HPDE6-E6E7 (cell line): ENCODE results near the gene BMPR1B.
"Not testable (repeated sequence)": the region's sequence is repeated elsewhere in the genome, so short reads cannot be mapped to it uniquely, and the experiment has no call there.

ENCODE experiments used
- DNase-seq: peaks from one replicate; pipeline ENCODE4 v3.0.0; 2011; ENCODE audit warnings: missing footprints; ENCODE audit errors: extremely low spot score

Gene BMPR1B

GRCh38 chr4:95087657-95088455 lies 330.1 kb downstream of the BMPR1B start:
- no peak for DNase-seq

DNA sequence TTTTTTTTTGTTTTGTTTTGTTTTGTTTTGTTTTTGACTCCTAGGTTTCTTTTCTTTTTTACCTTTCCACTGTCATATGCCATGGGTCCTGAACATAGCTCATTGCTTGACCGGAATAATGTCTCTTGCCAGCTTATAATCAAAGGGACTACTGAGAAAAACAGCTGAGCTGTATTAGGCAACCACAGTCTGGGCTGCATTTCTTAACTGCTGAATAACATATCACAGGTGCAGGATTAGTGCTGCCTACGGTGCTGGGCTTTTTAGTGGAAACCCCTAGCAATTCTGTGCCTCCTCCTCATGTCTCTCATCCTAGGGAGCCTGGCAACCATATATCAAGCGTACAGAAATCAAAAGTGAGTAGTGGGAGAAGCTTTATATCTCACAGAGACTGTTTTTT lies 333.5 kb downstream of the BMPR1B start:
- DNase-seq = no peak

DNA sequence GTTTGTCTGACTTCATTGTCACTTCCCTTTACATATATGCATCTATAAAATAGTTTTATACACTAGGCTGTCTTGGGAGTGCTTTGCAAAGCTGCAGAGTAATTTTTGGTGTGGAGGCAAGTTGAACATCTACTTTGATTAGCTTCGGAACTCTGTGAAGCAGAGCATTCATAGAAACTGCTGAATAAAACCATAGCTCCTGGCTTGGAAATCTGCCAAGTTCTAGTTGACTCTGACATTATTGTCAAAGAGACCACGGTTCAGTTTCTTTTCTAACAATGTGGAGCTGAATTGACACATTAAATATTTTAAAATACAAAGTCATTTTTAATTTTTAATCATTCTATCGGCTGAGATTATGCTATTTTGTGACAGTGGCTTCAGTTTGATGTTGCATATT lies 335.0 kb downstream of the BMPR1B start:
- no peak for DNase-seq

- no peak for DNase-seq
These were observed 335.7 kb downstream of the BMPR1B start for GRCh38 chr4:95093460-95093859.

GRCh38 chr4:95093936-95094929 lies 336.5 kb downstream of the BMPR1B start:
- no peak for DNase-seq

- DNase-seq = no peak
These were observed 337.7 kb downstream of the BMPR1B start for GRCh38 chr4:95095348-95095974.

DNA sequence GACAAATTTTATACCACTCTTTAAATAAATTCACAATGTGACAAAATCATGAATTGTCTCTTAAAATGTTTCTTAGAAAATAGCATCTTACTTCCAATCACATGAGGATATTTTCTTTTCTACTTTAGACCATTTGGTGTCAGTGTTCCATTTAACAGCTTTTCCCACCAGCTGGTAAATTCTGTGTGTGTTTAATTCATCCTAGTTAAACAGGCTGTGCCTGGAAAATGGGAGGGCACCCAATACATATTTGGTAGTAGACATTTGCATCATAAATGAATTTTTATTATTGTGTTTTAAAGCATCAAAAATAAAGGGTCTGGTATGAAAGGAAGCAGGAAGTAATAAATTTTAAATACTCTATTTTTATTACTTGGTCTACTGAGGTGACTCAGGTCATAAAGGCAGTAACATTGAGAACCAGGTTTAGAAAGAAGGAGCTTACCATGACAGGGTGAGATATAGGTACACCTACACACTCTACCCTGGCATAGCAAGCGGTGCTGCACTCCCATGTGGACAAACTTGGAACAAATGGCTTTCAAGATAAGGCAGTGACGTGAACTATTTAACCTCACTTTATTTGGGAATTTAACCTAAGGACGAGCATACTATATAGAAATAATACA lies 344.5 kb downstream of the BMPR1B start:
- no peak for DNase-seq

DNA sequence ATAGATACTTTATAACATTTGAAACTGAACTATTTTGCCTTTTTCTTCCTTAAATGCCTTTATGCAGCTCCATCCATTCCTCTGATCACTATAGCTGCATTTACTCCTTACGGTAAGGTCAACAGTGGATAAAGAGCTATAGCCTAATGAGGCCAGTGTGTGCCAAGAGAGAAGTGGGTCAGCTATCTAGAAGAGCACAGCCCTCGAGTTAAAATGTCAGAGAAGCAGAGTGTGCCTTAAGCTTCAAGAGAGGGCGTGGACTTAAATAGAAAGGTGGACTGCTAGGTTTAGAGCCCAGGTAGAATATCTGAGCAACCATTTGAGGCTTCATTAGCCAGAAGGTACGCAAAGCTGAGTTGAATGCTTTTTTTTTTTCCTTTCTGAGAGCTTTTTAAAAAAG lies 347.4 kb downstream of the BMPR1B start:
- DNase-seq = no peak

GRCh38 chr4:95105983-95106382 lies 348.2 kb downstream of the BMPR1B start:
- DNase-seq = no peak

- no peak for DNase-seq
These were observed 348.7 kb downstream of the BMPR1B start for GRCh38 chr4:95106408-95106928.

GRCh38 chr4:95107004-95107403 lies 349.2 kb downstream of the BMPR1B start:
- no peak for DNase-seq

DNA sequence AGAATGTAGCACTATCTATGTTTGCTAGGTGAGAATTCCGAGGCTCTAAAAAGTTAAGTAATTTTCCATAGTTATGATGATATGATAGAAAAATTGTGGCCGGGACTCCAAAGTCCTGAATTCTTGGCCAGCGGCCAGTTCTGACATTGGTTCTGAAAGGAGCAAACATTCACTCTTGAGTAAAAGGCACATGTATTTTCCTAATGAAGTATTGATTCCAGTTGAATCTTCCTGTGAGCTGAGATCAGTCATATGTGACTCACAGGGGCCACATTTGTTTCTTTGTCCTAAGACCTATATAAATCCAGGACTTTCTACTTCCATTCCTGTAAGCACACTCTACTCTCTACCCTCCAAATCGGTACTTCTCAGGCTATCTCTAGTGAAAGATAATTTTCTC lies 349.9 kb downstream of the BMPR1B start:
- DNase-seq = no peak

DNA sequence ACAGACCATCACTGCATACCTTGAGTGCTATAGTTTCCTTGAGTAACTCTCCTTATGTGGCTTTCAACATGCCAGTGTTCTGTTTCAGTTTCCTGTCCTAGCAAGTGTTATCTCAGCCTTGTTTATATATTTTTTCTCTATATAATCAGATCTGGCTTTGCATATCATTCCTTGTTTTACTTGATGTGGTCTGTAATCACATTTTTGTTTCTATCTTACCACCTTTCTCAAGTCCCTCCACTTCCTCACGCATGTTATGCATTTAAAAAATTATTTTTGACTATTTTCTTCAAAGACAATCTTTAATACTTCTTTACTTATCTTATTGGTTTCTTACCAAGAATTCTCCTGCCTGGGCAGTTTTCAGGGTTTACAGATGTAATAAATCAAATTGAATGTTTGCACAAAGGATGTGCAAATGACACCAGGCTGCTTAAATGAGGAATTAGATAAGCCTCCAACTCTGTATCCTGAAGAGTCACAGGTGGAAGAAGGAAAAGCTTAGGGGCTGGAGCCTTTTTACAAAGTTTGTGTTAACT lies 351.2 kb downstream of the BMPR1B start:
- no peak for DNase-seq

GRCh38 chr4:95114521-95114920 lies 356.8 kb downstream of the BMPR1B start:
- DNase-seq = no peak

GRCh38 chr4:95118497-95118896 lies 360.7 kb downstream of the BMPR1B start:
- no peak for DNase-seq

- DNase-seq = no peak
These were observed 362.7 kb downstream of the BMPR1B start for GRCh38 chr4:95120456-95120855.

DNA sequence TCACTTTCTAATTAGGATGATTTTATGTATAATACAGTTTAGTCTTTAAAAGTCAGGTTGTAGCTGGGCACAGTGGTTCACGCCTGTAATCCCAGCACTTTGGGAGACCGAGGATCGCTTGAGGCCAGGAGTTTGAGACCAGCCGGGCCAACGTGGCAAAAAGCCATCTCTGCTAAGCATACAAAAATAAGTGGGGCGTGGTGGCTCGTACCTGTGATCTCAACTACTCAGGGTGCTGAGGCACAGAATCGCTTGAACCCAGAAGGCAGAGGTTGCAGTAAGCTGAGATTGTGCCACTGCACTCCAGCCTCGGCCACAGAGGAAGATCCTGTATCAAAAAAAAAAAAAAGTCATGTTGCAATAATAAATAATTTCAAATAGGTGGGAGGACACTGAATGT lies 364.2 kb downstream of the BMPR1B start:
- no peak for DNase-seq

GRCh38 chr4:95124906-95125504 lies 367.2 kb downstream of the BMPR1B start:
- peak; percentile 26 for DNase-seq

DNA sequence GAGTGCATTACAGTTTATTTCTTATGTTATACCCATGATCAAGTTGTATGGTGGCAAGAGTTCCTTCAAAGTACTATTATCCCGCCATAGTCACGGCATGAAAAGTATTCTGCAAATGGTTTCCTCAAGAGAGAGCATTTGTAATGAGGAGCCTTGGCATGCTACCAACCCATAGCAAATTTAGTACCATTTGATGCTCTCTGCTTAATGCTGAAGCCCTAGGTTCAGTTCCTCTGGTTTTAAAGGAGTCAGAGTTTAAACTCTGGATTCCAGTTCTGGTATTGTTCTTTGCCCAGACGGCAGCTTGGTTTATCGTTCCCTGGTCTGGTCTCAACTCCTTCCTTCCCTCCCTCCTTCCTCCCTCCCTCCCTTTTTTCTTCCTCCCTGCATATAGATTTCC lies 371.3 kb downstream of the BMPR1B start:
- DNase-seq = no peak

DNA sequence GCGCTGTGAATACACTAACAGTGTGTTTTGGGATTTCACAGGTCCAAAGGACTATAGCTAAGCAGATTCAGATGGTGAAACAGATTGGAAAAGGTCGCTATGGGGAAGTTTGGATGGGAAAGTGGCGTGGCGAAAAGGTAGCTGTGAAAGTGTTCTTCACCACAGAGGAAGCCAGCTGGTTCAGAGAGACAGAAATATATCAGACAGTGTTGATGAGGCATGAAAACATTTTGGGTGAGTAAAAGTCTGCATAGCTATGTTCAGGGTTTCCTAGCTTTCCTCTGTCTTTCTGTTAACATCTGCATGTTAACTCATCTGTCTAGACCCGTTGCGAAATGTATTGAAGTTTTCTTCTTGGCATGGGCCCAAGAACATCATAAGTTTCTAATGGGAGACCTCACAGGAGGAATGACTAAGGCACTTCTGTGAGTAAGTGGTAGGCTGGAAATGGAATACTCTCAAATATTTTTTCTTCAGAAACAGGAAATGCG lies 372.1 kb downstream of the BMPR1B start:
- peak; percentile 71 for DNase-seq

GRCh38 chr4:95134016-95134415 lies 376.3 kb downstream of the BMPR1B start:
- DNase-seq = not testable (repeated sequence)
